Bronchial epithelial cell (primary cell): ENCODE data around the gene MBNL2. TPM values are rescaled to one million over a fixed set of nuclear protein-coding genes. Genes with fewer than 3 reads are reported as not detected.

Experiments used
- DNase-seq: peaks from one replicate; pipeline ENCODE4 v3.0.0-alpha.2; 2010; ENCODE audit warnings: low read depth
- FAIRE-seq: peaks from 2 replicates; lab custom pipeline; 2011; peaks lifted over from hg19 to GRCh38; lab: Jason Lieb, UNC
- H3K27me3 ChIP-seq: 2 replicates; pipeline ENCODE4 v1.5.1; 2011; ENCODE audit warnings: low read length; ENCODE audit not compliant: control insufficient read depth, insufficient read depth
- H3K36me3 ChIP-seq: 2 replicates; pipeline ENCODE4 v1.5.1; 2011; ENCODE audit warnings: low read length; ENCODE audit not compliant: control insufficient read depth, insufficient read depth
- H3K4me3 ChIP-seq: 2 replicates; pipeline ENCODE4 v1.5.1; 2011; ENCODE audit warnings: mild to moderate bottlenecking, low read depth, low read length, control low read depth
- total RNA-seq: library from RNA; depleted of rRNA; stranded (reverse); fragments of >200 nt; gene quantifications from 2 replicates; pipeline ENCODE4 v1.2.1, GENCODE V29; 2014
- TF ChIP-seq, protein P1 (sequence below): IDR thresholded peaks from 2 replicates; pipeline ENCODE4 v1.5.1; 2011; ENCODE audit warnings: mild to moderate bottlenecking, moderate library complexity, low read length, control low read depth, inconsistent platforms; ENCODE audit not compliant: insufficient read depth, severe bottlenecking

MBNL2 gene
- total RNA-seq, 1 donor from 2014 or later: 12.4 TPM

DNA sequence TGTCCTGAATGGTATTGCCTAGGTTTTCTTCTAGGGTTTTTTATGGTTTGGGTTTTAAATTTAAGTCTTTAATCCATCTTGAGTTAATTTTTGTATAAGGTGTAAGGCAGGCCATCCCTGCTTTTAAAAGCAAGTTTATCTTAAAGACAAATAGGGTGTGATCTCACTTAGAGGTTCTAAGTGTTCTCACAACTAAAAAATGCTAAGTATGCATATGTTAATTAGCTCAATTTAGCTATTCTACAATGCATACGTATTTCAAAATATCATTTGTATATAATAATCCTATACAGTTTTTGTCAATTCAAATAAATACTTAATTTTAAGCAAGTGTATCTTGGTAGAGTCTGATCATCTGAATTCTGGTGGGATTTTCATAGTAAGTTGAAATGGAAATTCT lies 50.4 kb downstream of the MBNL2 start:
- Histone ChIP-seq H3K4me3 (no peak overlapping the region), H3K36me3 (peaks cover 3% of the 10 kb centered on the region), H3K27me3 (no peaks in the 10 kb centered on the region)
- FAIRE-seq (no peak), DNase-seq (no peak)
- TF ChIP-seq, protein P1, sequence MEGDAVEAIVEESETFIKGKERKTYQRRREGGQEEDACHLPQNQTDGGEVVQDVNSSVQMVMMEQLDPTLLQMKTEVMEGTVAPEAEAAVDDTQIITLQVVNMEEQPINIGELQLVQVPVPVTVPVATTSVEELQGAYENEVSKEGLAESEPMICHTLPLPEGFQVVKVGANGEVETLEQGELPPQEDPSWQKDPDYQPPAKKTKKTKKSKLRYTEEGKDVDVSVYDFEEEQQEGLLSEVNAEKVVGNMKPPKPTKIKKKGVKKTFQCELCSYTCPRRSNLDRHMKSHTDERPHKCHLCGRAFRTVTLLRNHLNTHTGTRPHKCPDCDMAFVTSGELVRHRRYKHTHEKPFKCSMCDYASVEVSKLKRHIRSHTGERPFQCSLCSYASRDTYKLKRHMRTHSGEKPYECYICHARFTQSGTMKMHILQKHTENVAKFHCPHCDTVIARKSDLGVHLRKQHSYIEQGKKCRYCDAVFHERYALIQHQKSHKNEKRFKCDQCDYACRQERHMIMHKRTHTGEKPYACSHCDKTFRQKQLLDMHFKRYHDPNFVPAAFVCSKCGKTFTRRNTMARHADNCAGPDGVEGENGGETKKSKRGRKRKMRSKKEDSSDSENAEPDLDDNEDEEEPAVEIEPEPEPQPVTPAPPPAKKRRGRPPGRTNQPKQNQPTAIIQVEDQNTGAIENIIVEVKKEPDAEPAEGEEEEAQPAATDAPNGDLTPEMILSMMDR: no peak

DNA sequence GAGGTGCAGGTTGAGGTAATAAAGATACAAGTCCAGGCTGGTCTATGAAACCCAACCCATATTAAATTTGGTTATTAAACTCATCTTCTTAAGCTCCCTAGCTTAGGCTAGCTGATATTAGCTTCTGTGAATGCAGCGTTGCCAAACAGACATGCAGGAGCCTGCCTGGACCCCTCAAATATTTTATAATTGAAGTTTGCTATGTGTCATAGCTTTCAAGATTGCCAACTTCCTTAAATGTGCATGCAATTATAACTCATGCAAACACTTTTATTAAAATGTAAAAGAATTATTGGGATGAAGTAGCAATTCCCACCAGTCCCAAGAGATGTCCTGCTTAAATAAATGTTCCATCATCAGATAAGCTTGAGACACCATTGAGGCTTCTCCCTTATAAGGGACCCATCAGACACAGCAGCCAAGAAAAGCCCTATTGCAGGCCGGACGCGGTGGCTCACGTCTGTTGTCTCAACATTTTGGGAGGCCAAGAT lies 51.3 kb downstream of the MBNL2 start:
- TF ChIP-seq, protein P1: no peak
- DNase-seq (peak; percentile 99), FAIRE-seq (peak; percentile 43)
- Histone ChIP-seq H3K36me3 (peaks cover 3% of the 10 kb centered on the region), H3K4me3 (no peak overlapping the region), H3K27me3 (no peaks in the 10 kb centered on the region)

- Histone ChIP-seq H3K36me3 (peaks cover 3% of the 10 kb centered on the region), H3K27me3 (no peaks in the 10 kb centered on the region), H3K4me3 (no peak overlapping the region)
- TF ChIP-seq, protein P1: no peak
- FAIRE-seq (no peak), DNase-seq (peak; percentile 92)
Observed at GRCh38 chr13:97274829-97275649, 52.9 kb downstream of the MBNL2 start.

DNA sequence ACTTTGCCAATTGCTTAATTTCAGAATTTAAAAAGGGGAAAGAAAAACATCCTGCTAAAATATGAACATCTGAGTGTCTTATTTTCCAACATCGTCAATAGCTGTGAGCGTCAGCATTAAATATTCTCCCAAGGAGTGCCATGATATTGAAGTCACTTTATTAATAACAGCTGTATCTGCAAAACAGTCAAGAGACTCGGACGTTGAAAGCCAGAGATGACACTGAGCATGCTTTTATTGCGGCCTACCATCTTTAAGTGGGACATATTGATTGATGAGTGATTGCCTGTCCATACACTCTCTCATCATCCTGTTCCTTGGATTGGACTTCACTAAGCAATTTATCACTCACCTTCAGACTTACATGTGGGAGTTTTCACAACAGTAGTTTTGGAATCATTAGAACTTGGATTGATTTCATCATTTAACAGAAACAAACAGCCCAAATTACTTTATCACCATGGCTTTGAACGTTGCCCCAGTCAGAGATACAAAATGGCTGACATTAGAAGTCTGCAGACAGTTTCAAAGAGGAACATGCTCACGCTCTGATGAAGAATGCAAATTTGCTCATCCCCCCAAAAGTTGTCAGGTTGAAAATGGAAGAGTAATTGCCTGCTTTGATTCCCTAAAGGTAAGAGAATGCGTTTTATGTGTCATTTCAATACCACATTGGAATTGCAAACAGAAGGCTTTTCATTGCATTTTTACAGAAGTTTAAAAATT lies 53.8 kb downstream of the MBNL2 start:
- no peak for DNase-seq
- Histone ChIP-seq H3K36me3 (peaks cover 3% of the 10 kb centered on the region), H3K4me3 (no peak overlapping the region), H3K27me3 (no peaks in the 10 kb centered on the region)
- TF ChIP-seq, protein P1: no peak
- FAIRE-seq: no peak

- H3K36me3 ChIP-seq: peaks cover 3% of the 10 kb centered on the region
- DNase-seq (no peak), FAIRE-seq (no peak)
- H3K27me3 ChIP-seq: no peaks in the 10 kb centered on the region
- TF ChIP-seq, protein P1: no peak
- H3K4me3 ChIP-seq: no peak overlapping the region
Observed at GRCh38 chr13:97276862-97277269, 54.7 kb downstream of the MBNL2 start.
